GM12878 (cell line): ENCODE data around the gene SNX33. TPM values are rescaled to one million over a fixed set of nuclear protein-coding genes. Genes with fewer than 3 reads are reported as not detected.
A peak's percentile ranks its signal among the peaks of the same experiment; 100 is the strongest.

ENCODE experiments used
- ATAC-seq: fragments of 200-7000 bp; cut with Tn5 transposase; 3 replicates; pipeline ENCODE4 v1.9.1; 2020; ENCODE audit warnings: mild to moderate bottlenecking, moderate library complexity
- BruUV-seq: library from RNA; stranded (reverse); fragments of 400-500 nt; replicated peaks from 2 replicates; lab custom pipeline; 2021; lab: Mats Ljungman, UMichigan
- CTCF ChIA-PET: fragments of 300-600 bp; sonication (Branson Sonifier 250); formaldehyde crosslinking; extraction: SDS; loops from one replicate; lab custom pipeline; 2021; ENCODE audit warnings: inconsistent platforms; lab: Yijun Ruan, JAX
- POLR2A ChIA-PET: fragments of 350-600 bp; formaldehyde crosslinking; extraction: SDS; loops from one replicate; lab custom pipeline; 2021; ENCODE audit warnings: inconsistent platforms; lab: Charles Lee
- RAD21 ChIA-PET: fragments of 300-600 bp; sonication (Branson Sonifier 250); formaldehyde crosslinking; loops from one replicate; lab custom pipeline; 2023; ENCODE audit warnings: antibody characterized with exemption; ENCODE audit not compliant: unreplicated experiment; lab: Charles Lee
- SMC1A ChIA-PET: fragments of 300-600 bp; sonication (Branson Sonifier 250); formaldehyde crosslinking; loops from one replicate; lab custom pipeline; 2023; ENCODE audit not compliant: unreplicated experiment, uncharacterized antibody; lab: Charles Lee
- DNase-seq: peaks from one replicate; pipeline ENCODE4 v3.0.0-alpha.2; 2011; ENCODE audit warnings: low read depth, low spot score
- FAIRE-seq: peaks from 3 replicates; lab custom pipeline; 2011; peaks lifted over from hg19 to GRCh38; lab: Jason Lieb, UNC
- H2AFZ ChIP-seq: 2 replicates; pipeline ENCODE4 v1.6.0; 2011; ENCODE audit warnings: low read depth, low read length, control low read depth; ENCODE audit not compliant: control insufficient read depth
- H3K27ac ChIP-seq: 2 replicates; pipeline ENCODE4 v1.5.1; 2011; ENCODE audit warnings: control low read depth; ENCODE audit not compliant: control insufficient read depth, insufficient read depth
- H3K27me3 ChIP-seq, 2 experiments: replicated peaks in 1 of 2; 2 replicates each; pipeline versions ENCODE4 v1.6.0 to v1.6.1; 2011; ENCODE audit warnings: low read length in 1 of 2; ENCODE audit not compliant: control insufficient read depth in 2 of 2, insufficient read depth in 2 of 2
- H3K36me3 ChIP-seq, 2 experiments: 2 replicates each; pipeline ENCODE4 v1.5.1; 2011; ENCODE audit warnings: low read length in 1 of 2; ENCODE audit not compliant: control insufficient read depth in 2 of 2, insufficient read depth in 2 of 2
- H3K4me1 ChIP-seq: 2 replicates; pipeline ENCODE4 v1.6.1; 2011; ENCODE audit warnings: mild to moderate bottlenecking, low read length, moderate library complexity, mixed read lengths; ENCODE audit not compliant: control insufficient read depth, insufficient read depth
- H3K4me2 ChIP-seq: 2 replicates; pipeline ENCODE4 v1.6.0; 2011; ENCODE audit warnings: control low read depth; ENCODE audit not compliant: control insufficient read depth, insufficient read depth
- H3K4me3 ChIP-seq: fragments of 200-600 bp; sonication (generic); 2 replicates; pipeline ENCODE4 v1.5.1; 2016
- H3K79me2 ChIP-seq: 2 replicates; pipeline ENCODE4 v1.6.0; 2011; ENCODE audit warnings: low read length; ENCODE audit not compliant: control insufficient read depth, insufficient read depth
- H3K9ac ChIP-seq: 2 replicates; pipeline ENCODE4 v1.8.0; 2011; ENCODE audit warnings: low read length, control low read depth, mixed read lengths; ENCODE audit not compliant: control insufficient read depth, insufficient read depth
- H3K9me3 ChIP-seq: replicated peaks from 3 replicates; pipeline ENCODE4 v1.5.1; 2011; ENCODE audit warnings: mild to moderate bottlenecking, low read length; ENCODE audit not compliant: control insufficient read depth, insufficient read depth
- H4K20me1 ChIP-seq: 2 replicates; pipeline ENCODE4 v1.6.0; 2011; ENCODE audit not compliant: control insufficient read depth, insufficient read depth
- BMI1 ChIP-seq: fragments of 450-650 bp; IDR thresholded peaks from 2 replicates; pipeline ENCODE4 v1.6.1; 2016; ENCODE audit warnings: mild to moderate bottlenecking, moderate library complexity, borderline replicate concordance
- CHD4 ChIP-seq: fragments of 200-600 bp; sonication (generic); IDR thresholded peaks from 2 replicates; pipeline ENCODE4 v1.6.1; 2016; ENCODE audit warnings: mild to moderate bottlenecking
- IRF4 ChIP-seq: IDR thresholded peaks from 2 replicates; pipeline ENCODE4 v1.6.1; 2011; ENCODE audit warnings: low read depth, low read length
- MEF2B ChIP-seq: fragments of 450-650 bp; IDR thresholded peaks from 2 replicates; pipeline ENCODE4 v1.6.1; 2018; ENCODE audit warnings: mild to moderate bottlenecking, moderate library complexity; ENCODE audit not compliant: partially characterized antibody, poor library complexity, severe bottlenecking
- SMARCA5 ChIP-seq: fragments of 450-650 bp; IDR thresholded peaks from 2 replicates; pipeline ENCODE4 v1.6.1; 2017; ENCODE audit warnings: mild to moderate bottlenecking
- ZBED1 ChIP-seq: IDR thresholded peaks from 2 replicates; pipeline ENCODE4 v1.6.1; 2016; ENCODE audit warnings: borderline replicate concordance
- WGBS: methylation state at CpG from one replicate; pipeline ENCODE4 v1.1.6; 2016; ENCODE audit warnings: low lambda C conversion rate; ENCODE audit not compliant: insufficient replicate concordance, insufficient coverage; ENCODE audit errors: missing lambda C conversion rate; 5-methylcytosine and 5-hydroxymethylcytosine counted together
- in situ Hi-C: fragments of 300-500 bp; cut with MboI; formaldehyde crosslinking; loops from 9 replicates; pipeline ENCODE4 v1.14.3; 2018; ENCODE audit warnings: mixed read lengths
- intact Hi-C: fragments of 100-400 bp; cut with micrococcal nuclease; formaldehyde crosslinking; loops from one replicate; pipeline ENCODE4 v1.14.2; 2022; ENCODE audit not compliant: unreplicated experiment
- polyA plus RNA-seq, 11 experiments: library from polyadenylated mRNA; depleted of rRNA in 4 of 11; unstranded in 6 of 11; stranded (reverse) in 5 of 11; fragments of >200 nt; fragmentation: Nextera tagmentation in 4 of 11; fragmentation: Illumina TruSeq in 1 of 11; extraction: Ambion mirVana in 4 of 11; extraction: Trizol in 1 of 11; gene quantifications; 1 replicate in 1 of 11; 2 replicates in 10 of 11; pipeline versions ENCODE4 v1.2.1 to v1.2.3, GENCODE V29; 2011 to 2016; ENCODE audit warnings: inconsistent platforms in 2 of 11, missing spikeins in 2 of 11, low read depth in 1 of 11
- total RNA-seq, 4 experiments: library from RNA; depleted of rRNA in 3 of 4; stranded (reverse); fragments of >200 nt in 3 of 4; fragmentation: Illumina TruSeq in 1 of 4; extraction: Trizol in 1 of 4; gene quantifications; 2 replicates each; pipeline versions ENCODE4 v1.2.1 to v1.2.3, GENCODE V29; 2013 to 2021
- TF ChIP-seq, protein P1 (sequence below): IDR thresholded peaks from 2 replicates; pipeline ENCODE4 v1.6.1; 2011; ENCODE audit warnings: borderline replicate concordance, low read depth, mild to moderate bottlenecking, moderate library complexity, low read length; ENCODE audit not compliant: insufficient read depth, poor library complexity, severe bottlenecking
- TF ChIP-seq, protein P2 (sequence below): IDR thresholded peaks from 2 replicates; pipeline ENCODE4 v1.6.1; 2011; ENCODE audit warnings: low read depth, low read length, improper control_type of control experiment, borderline replicate concordance
- TF ChIP-seq, protein P3 (sequence below): IDR thresholded peaks from 2 replicates; pipeline ENCODE4 v1.6.1; 2011; ENCODE audit warnings: mild to moderate bottlenecking, low read depth, low read length, moderate library complexity; ENCODE audit not compliant: insufficient replicate concordance

SNX33 gene
- total and polyA plus RNA-seq, 10 of the 15 experiments (the other 5 are each of a cell fraction or from before 2014, with no cell fraction given): 0.13 to 1.9 (median 0.55) TPM

DNA sequence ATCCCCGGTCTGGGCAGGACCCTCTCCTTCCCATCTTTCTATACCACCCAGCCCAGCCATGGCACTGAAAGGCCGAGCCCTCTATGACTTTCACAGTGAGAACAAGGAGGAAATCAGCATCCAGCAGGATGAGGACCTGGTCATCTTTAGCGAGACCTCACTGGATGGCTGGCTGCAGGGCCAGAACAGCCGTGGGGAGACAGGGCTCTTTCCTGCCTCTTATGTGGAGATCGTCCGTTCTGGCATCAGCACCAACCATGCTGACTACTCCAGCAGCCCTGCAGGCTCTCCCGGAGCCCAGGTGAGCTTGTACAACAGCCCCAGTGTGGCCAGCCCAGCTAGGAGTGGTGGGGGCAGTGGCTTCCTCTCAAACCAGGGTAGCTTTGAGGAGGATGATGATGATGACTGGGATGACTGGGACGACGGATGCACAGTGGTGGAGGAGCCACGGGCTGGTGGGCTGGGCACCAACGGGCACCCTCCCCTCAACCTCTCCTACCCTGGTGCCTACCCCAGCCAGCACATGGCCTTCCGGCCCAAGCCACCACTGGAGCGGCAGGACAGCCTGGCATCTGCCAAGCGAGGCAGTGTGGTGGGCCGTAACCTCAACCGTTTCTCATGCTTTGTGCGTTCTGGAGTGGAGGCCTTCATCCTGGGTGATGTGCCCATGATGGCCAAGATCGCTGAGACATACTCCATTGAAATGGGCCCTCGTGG lies 1.5 kb downstream of the SNX33 start:
- no peak for FAIRE-seq
- Histone ChIP-seq H3K27ac (no peak overlapping the region), H2AFZ (no peak overlapping the region), H3K9me3 (no peaks in the 10 kb centered on the region), H3K4me1 (0 out of 2 replicates have a peak, but pooled peaks cover 2% of the 10 kb centered on the region), H3K79me2 (no peaks in the 10 kb centered on the region), H3K36me3 (no peaks in the 10 kb centered on the region), H3K27me3 (peaks cover 0 to 2% of the 10 kb centered on the region in 2 experiments; a peak in 2 of 4 replicates), H4K20me1 (no peaks in the 10 kb centered on the region), H3K4me3 (no peak overlapping the region), H3K4me2 (no peak overlapping the region), H3K9ac (no peak overlapping the region)
- ChIA-PET SMC1A (no interaction called here), RAD21 (no interaction called here), POLR2A (no interaction called here), CTCF (interaction anchor here (0.7 to 2.8 kb wide), 3 partner anchors 9 to 153 kb away, joined by 5 to 20 read pairs (median 5); partner anchors contain the start of gene IMP3)
- DNase-seq: no peak
- ATAC-seq: no peak
- intact Hi-C loops (loop anchor here (10.0 kb wide), 1 partner anchor 714 kb away; the partner anchor contains the start of gene COX5A), in situ Hi-C loops (no loop called here)
- 82% methylated on average over 19 of the region's 19 CpGs for WGBS
- no TSS peak for BruUV-seq
- TF ChIP-seq BMI1 (no peak), CHD4 (no peak)

DNA sequence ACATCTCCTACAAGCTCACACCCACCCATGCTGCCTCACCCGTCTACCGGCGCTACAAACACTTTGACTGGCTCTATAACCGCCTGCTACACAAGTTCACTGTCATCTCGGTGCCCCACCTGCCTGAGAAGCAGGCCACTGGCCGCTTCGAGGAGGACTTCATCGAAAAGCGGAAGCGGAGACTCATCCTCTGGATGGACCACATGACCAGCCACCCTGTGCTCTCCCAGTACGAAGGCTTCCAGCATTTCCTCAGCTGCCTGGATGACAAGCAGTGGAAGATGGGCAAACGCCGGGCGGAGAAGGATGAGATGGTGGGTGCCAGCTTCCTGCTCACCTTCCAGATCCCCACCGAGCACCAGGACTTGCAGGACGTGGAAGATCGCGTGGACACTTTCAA lies 2.1 kb downstream of the SNX33 start:
- no peak overlapping the region for H3K27ac ChIP-seq
- TSS peak; percentile 40 for BruUV-seq
- DNase-seq (no peak), ATAC-seq (no peak), FAIRE-seq (no peak)
- no peaks in the 10 kb centered on the region for H3K36me3 ChIP-seq
- ChIA-PET SMC1A (no interaction called here), CTCF (interaction anchor here (0.7 to 2.8 kb wide), 2 partner anchors 10 to 152 kb away, joined by 5 to 20 read pairs; partner anchors contain the start of gene IMP3), RAD21 (interaction anchor here (1.4 to 2.3 kb wide), 2 partner anchors 10 to 24 kb away, joined by 4 to 5 read pairs; partner anchors contain the start of genes IMP3 and SNUPN), POLR2A (no interaction called here)
- no peaks in the 10 kb centered on the region for H3K79me2 ChIP-seq
- H3K4me3 ChIP-seq: no peak overlapping the region
- H3K9ac ChIP-seq: no peak overlapping the region
- in situ Hi-C loops: loop anchor here (25.0 kb wide), 1 partner anchor 638 kb away; the partner anchor contains the start of gene PPCDC
- no peaks in the 10 kb centered on the region for H3K9me3 ChIP-seq
- peaks cover 0 to 2% of the 10 kb centered on the region in 2 experiments; a peak in 2 of 4 replicates for H3K27me3 ChIP-seq
- H2AFZ ChIP-seq: no peak overlapping the region
- H3K4me2 ChIP-seq: no peak overlapping the region
- intact Hi-C loops: loop anchor here (10.0 kb wide), 1 partner anchor 715 kb away; the partner anchor contains the start of gene COX5A
- WGBS: 71% methylated on average over 18 of the region's 18 CpGs
- no peaks in the 10 kb centered on the region for H4K20me1 ChIP-seq
- H3K4me1 ChIP-seq: 0 out of 2 replicates have a peak, but pooled peaks cover 2% of the 10 kb centered on the region
- TF ChIP-seq SMARCA5 (no peak), IRF4 (no peak), MEF2B (no peak), ZBED1 (no peak)
- TF ChIP-seq, protein P1, sequence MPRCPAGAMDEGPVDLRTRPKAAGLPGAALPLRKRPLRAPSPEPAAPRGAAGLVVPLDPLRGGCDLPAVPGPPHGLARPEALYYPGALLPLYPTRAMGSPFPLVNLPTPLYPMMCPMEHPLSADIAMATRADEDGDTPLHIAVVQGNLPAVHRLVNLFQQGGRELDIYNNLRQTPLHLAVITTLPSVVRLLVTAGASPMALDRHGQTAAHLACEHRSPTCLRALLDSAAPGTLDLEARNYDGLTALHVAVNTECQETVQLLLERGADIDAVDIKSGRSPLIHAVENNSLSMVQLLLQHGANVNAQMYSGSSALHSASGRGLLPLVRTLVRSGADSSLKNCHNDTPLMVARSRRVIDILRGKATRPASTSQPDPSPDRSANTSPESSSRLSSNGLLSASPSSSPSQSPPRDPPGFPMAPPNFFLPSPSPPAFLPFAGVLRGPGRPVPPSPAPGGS: no peak
- TF ChIP-seq, protein P2, sequence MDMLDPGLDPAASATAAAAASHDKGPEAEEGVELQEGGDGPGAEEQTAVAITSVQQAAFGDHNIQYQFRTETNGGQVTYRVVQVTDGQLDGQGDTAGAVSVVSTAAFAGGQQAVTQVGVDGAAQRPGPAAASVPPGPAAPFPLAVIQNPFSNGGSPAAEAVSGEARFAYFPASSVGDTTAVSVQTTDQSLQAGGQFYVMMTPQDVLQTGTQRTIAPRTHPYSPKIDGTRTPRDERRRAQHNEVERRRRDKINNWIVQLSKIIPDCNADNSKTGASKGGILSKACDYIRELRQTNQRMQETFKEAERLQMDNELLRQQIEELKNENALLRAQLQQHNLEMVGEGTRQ: no peak
- TF ChIP-seq, protein P3, sequence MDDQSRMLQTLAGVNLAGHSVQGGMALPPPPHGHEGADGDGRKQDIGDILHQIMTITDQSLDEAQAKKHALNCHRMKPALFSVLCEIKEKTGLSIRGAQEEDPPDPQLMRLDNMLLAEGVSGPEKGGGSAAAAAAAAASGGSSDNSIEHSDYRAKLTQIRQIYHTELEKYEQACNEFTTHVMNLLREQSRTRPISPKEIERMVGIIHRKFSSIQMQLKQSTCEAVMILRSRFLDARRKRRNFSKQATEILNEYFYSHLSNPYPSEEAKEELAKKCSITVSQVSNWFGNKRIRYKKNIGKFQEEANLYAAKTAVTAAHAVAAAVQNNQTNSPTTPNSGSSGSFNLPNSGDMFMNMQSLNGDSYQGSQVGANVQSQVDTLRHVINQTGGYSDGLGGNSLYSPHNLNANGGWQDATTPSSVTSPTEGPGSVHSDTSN: no peak
